A673 (cell line): Measurements from ENCODE around the gene SETD4.

Experiments
- EZH2 ChIP-seq: fragments of 200-600 bp; sonication (generic); IDR thresholded peaks from 2 replicates; pipeline ENCODE4 v1.6.1; 2017; ENCODE audit warnings: borderline replicate concordance, low read depth, mild to moderate bottlenecking, mixed read lengths, antibody characterized with exemption, low read length; ENCODE audit not compliant: poor library complexity, severe bottlenecking
- TF ChIP-seq, protein P1 (sequence below): fragments of 300-800, 200-600 bp; sonication (generic); conservative IDR thresholded peaks from 2 replicates; pipeline ENCODE4 v1.5.1; 2017; ENCODE audit warnings: low read depth, mild to moderate bottlenecking, antibody characterized with exemption, low read length, moderate library complexity, mixed read lengths

DNA sequence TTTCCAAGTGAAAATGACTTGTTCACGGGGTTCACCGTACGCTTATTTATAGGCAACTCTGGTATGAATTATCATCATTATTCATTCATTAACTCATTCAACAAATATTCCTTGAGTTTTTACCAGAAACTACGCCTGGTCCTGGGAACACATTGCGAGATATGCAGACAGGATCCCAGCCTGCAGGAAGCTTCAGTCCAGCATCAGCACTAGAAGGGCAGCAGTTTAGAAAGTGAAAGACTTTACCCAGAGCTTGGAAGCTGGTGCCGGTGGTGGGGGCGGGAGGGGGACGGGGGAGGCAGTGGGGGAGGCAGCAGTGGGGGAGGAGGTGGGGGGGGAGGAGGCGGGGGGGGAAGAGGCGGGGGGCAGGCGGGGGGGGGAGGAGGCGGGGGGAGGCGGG, 55.9 kb downstream of the SETD4 start:
- TF ChIP-seq, protein P1, sequence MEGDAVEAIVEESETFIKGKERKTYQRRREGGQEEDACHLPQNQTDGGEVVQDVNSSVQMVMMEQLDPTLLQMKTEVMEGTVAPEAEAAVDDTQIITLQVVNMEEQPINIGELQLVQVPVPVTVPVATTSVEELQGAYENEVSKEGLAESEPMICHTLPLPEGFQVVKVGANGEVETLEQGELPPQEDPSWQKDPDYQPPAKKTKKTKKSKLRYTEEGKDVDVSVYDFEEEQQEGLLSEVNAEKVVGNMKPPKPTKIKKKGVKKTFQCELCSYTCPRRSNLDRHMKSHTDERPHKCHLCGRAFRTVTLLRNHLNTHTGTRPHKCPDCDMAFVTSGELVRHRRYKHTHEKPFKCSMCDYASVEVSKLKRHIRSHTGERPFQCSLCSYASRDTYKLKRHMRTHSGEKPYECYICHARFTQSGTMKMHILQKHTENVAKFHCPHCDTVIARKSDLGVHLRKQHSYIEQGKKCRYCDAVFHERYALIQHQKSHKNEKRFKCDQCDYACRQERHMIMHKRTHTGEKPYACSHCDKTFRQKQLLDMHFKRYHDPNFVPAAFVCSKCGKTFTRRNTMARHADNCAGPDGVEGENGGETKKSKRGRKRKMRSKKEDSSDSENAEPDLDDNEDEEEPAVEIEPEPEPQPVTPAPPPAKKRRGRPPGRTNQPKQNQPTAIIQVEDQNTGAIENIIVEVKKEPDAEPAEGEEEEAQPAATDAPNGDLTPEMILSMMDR = no peak
- TF ChIP-seq EZH2 = no peak
